Common myeloid progenitor, CD34-positive (primary cell): ENCODE measurements around the gene AGPS. TPM values are rescaled to one million over a fixed set of nuclear protein-coding genes. Genes with fewer than 3 reads are reported as not detected.

Experiments used
- CTCF ChIA-PET: fragments of 350-600 bp; sonication (Branson Sonifier 250); formaldehyde crosslinking; loops from one replicate; lab custom pipeline; 2021; ENCODE audit warnings: antibody characterized with exemption; lab: Charles Lee
- POLR2A ChIA-PET: fragments of 350-600 bp; sonication (Branson Sonifier 250); formaldehyde crosslinking; loops from one replicate; lab custom pipeline; 2021; ENCODE audit warnings: antibody characterized with exemption; lab: Charles Lee
- DNase-seq, 3 donors: peaks; one replicate each; pipeline versions ENCODE4 v3.0.0 to v3.0.0-alpha.2; 2013
- H3K27ac ChIP-seq, 2 experiments: 1 replicate in 1 of 2; 2 replicates in 1 of 2; pipeline ENCODE4 v1.7.0; 2013; ENCODE audit warnings: inconsistent platforms in 2 of 2, low read length in 2 of 2, mild to moderate bottlenecking in 2 of 2, low read depth in 1 of 2, moderate library complexity in 1 of 2; ENCODE audit not compliant: severe bottlenecking in 2 of 2, insufficient read depth in 1 of 2, poor library complexity in 1 of 2
- H3K27me3 ChIP-seq, 5 experiments: replicated peaks in 2 of 5; 1 replicate in 3 of 5; 2 replicates in 2 of 5; pipeline versions ENCODE4 v1.6.1 to v1.7.0; 2013; ENCODE audit warnings: low read length in 4 of 5, mild to moderate bottlenecking in 2 of 5, moderate library complexity in 2 of 5, inconsistent platforms in 1 of 5; ENCODE audit not compliant: insufficient read depth in 5 of 5, control insufficient read depth in 4 of 5
- H3K36me3 ChIP-seq, 4 experiments: 1 replicate in 2 of 4; 2 replicates in 2 of 4; pipeline versions ENCODE4 v1.6.1 to v1.7.0; 2013; ENCODE audit warnings: low read length in 3 of 4, control low read depth in 1 of 4, mild to moderate bottlenecking in 1 of 4; ENCODE audit not compliant: control insufficient read depth in 4 of 4, insufficient read depth in 4 of 4
- H3K4me1 ChIP-seq, 4 experiments: 1 replicate in 3 of 4; 2 replicates in 1 of 4; pipeline versions ENCODE4 v1.6.1 to v1.7.1; 2013; ENCODE audit warnings: low read length in 3 of 4, mild to moderate bottlenecking in 3 of 4, control low read depth in 1 of 4, inconsistent platforms in 1 of 4, moderate library complexity in 1 of 4; ENCODE audit not compliant: control insufficient read depth in 4 of 4, insufficient read depth in 4 of 4; ENCODE audit errors: control extremely low read depth in 1 of 4
- H3K4me3 ChIP-seq, 7 experiments: 1 replicate in 4 of 7; 2 replicates in 3 of 7; pipeline versions ENCODE4 v1.5.1 to v1.7.0; 2013; ENCODE audit warnings: mild to moderate bottlenecking in 7 of 7, low read length in 6 of 7, moderate library complexity in 6 of 7, inconsistent platforms in 2 of 7, low read depth in 2 of 7, control low read depth in 1 of 7; ENCODE audit not compliant: insufficient read depth in 4 of 7, control insufficient read depth in 1 of 7; ENCODE audit errors: extremely low read depth in 1 of 7
- H3K9me3 ChIP-seq, 5 experiments: 1 replicate in 4 of 5; 2 replicates in 1 of 5; pipeline versions ENCODE4 v1.6.1 to v1.7.1; 2013; ENCODE audit warnings: low read length in 4 of 5, mild to moderate bottlenecking in 2 of 5, inconsistent platforms in 1 of 5, low read depth in 1 of 5, moderate library complexity in 1 of 5; ENCODE audit not compliant: control insufficient read depth in 4 of 5, insufficient read depth in 2 of 5; ENCODE audit errors: control extremely low read depth in 1 of 5
- WGBS: methylation state at CpG from one replicate; pipeline ENCODE4 v1.1.5; 2013; ENCODE audit not compliant: insufficient coverage; 5-methylcytosine and 5-hydroxymethylcytosine counted together
- polyA plus RNA-seq: library from polyadenylated mRNA; unstranded; fragments of 120-200 nt; gene quantifications from one replicate; pipeline ENCODE4 v1.2.1, GENCODE V29; 2013

Gene AGPS
- 55.3 TPM for polyA plus RNA-seq

DNA sequence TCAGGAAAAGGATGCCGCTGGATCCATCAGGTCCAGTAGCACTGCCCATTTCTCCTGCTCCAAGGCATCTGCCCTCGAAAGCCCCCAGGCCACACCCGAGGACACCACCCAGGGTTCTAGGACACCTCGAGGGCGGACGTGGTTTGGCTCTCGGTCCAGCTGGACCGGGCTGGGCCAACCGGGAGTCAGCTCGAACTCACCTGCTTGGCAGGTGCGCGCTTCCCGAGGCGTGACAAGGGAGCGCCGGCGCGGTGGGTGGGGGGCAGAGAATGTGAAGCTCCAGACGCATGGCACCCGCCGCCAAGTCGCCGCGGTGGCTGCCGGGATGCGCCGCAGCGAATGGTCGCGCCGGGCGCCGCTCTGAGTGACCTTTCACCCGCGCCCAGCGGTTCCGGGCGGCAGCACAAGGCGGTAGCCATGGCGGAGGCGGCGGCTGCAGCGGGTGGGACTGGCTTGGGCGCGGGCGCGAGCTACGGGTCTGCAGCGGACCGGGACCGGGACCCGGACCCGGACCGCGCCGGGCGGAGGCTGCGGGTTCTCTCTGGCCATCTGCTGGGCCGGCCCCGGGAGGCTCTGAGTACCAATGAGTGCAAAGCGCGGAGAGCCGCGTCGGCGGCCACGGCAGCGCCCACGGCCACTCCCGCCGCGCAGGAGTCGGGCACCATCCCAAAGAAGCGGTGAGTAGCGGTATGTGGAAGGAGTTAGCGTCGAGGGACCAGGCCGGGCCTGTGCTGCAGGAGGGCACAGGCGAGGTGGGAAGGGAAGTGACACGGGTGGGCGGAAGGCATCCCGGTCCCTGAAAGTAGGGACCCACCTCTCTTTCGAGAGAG, at the start of gene AGPS:
AGPS (plus strand) TSS at position 401 of the 830 bp plus-strand sequence; CDS start at position 418, 17 bp downstream.
- Histone ChIP-seq H3K4me1 (peaks cover 32 to 62% (median 51%) of the 10 kb centered on the region in 4 experiments), H3K27ac (peak within 1 kb of the TSS; percentile 42 to 77), H3K36me3 (peaks cover 0 to 3% (median 1%) of the 10 kb centered on the region in 4 experiments), H3K9me3 (no peaks in the 10 kb centered on the region), H3K27me3 (no peaks in the 10 kb centered on the region), H3K4me3 (peak within 1 kb of the TSS; percentile 52 to 90 (median 76))
- ChIA-PET CTCF (interaction anchor here (0.6 to 3.4 kb wide), 12 partner anchors 8 to 229 kb away, joined by 3 to 18 read pairs (median 4); no protein-coding TSS in a partner anchor), POLR2A (no interaction called here)
- DNase-seq, result peak; percentile 52 to 72 (median 62)
- under 1% methylated on average over 64 of the region's 83 CpGs for WGBS

DNA sequence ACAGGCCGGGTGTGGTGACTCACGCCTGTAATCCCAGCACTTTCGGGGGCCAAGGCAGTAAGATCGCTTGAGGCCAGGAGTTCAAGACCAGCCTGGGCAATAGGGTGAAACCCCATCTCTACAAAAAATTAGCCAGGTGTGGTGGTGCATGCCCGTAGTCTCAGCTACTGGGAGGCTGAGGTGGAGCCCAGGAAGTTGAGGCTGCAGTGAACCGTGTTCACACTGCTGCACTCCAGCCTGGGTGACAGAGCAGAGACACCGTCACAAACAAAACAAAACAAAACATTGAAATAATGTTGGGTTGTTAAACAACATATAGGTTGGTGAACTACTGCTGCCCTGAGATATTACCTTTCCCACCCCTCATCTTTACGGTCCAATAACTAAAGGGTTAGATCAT, 48.8 kb upstream of the AGPS start:
- Histone ChIP-seq H3K36me3 (no peaks in the 10 kb centered on the region), H3K4me3 (no peak overlapping the region), H3K27me3 (no peaks in the 10 kb centered on the region), H3K27ac (no peak overlapping the region), H3K4me1 (peaks cover 10 to 27% (median 20%) of the 10 kb centered on the region in 4 experiments), H3K9me3 (no peaks in the 10 kb centered on the region)
- ChIA-PET CTCF (interaction anchor here (0.9 to 11.0 kb wide), 8 partner anchors 6 to 186 kb away, joined by 3 to 90 read pairs (median 5); no protein-coding TSS in a partner anchor), POLR2A (no interaction called here)
- DNase-seq, result no peak
- 94% methylated on average over 3 of the region's 8 CpGs for WGBS

DNA sequence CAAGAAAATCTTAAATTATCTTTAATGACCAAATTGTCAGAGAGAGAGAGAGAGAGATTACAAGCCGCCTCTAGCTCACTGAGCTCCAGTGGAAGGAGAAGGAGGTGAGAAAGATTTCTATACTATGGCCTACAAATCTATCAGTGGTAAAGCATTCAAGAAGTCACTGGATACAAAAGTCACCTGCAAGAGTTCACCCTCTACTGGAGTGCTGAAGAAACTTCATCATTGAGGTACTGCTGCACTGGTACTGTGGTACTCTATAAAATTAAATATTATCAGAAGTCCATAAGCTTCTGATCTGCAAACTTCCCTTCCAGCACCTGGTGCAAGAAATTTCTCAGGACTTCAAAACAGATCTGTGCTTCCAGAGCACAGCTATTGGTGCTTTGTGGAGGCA, 48.3 kb upstream of the AGPS start:
- Histone ChIP-seq H3K9me3 (no peaks in the 10 kb centered on the region), H3K27me3 (no peaks in the 10 kb centered on the region), H3K27ac (no peak overlapping the region), H3K36me3 (no peaks in the 10 kb centered on the region), H3K4me3 (no peak overlapping the region), H3K4me1 (peaks cover 16 to 33% (median 25%) of the 10 kb centered on the region in 4 experiments)
- whole genome bisulfite sequencing, result no CpG with 5 or more reads among the region's 1 CpG
- DNase-seq, result no peak
- ChIA-PET POLR2A (no interaction called here), CTCF (interaction anchor here (0.9 to 11.0 kb wide), 5 partner anchors 7 to 187 kb away, joined by 4 to 90 read pairs (median 7); no protein-coding TSS in a partner anchor)

DNA sequence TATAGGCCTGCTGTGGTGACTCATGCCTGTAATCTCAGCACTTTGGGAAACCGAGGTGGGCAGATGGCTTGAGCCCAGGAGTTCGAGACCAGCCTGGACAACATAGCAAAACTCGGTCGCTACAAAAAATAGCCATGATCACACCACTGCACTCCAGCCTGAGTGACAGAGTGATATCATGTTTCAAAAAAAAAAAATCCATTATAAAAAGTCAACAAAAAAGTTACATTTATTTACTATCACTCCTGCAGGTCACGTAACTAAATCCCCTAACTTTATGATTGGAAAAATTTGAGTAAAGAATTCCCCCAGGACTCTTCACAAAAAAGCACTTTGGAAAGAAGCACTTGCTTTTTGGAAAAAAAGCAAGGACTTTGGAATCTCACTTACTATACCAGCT, 46.4 kb upstream of the AGPS start:
- no peaks in the 10 kb centered on the region for H3K27me3 ChIP-seq
- CTCF ChIA-PET, result interaction anchor here (1.0 to 11.0 kb wide), 5 partner anchors 9 to 69 kb away, joined by 3 to 90 read pairs (median 8); no protein-coding TSS in a partner anchor
- POLR2A ChIA-PET, result interaction anchor here (0.7 kb wide), 1 partner anchor 13 kb away, joined by 3 read pairs; no protein-coding TSS in a partner anchor
- peaks cover 27 to 51% (median 36%) of the 10 kb centered on the region in 4 experiments for H3K4me1 ChIP-seq
- no peaks in the 10 kb centered on the region for H3K36me3 ChIP-seq
- H3K27ac ChIP-seq, result peak overlapping the region in 1 of 2 experiments; percentile 60
- DNase-seq, result no peak
- 90% methylated on average over 2 of the region's 5 CpGs for WGBS
- no peak overlapping the region for H3K4me3 ChIP-seq
- H3K9me3 ChIP-seq, result no peaks in the 10 kb centered on the region

DNA sequence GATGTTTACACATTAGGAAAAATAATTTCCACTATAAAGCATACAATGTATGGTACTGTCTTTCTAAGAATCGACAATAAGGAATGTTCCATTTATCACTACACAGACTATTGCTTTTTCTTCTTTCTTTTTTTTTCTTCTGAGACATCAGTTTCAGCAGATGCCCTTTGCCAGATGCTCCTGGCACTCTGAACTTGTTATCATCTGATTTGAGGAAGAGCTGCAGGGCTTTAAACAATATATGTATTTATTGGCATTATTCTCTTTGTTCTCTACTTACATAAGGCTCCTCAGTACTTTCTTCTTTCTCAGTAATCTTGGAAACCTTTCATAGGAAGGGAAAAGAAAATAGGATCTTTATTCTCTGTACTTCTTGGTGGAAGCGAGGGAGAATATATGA, 45.0 kb upstream of the AGPS start:
- ChIA-PET POLR2A (interaction anchor here (0.6 kb wide), 1 partner anchor 69 kb away, joined by 4 read pairs; no protein-coding TSS in a partner anchor), CTCF (interaction anchor here (1.0 to 11.0 kb wide), 7 partner anchors 9 to 68 kb away, joined by 3 to 90 read pairs (median 4); partner anchors contain the start of gene AGPS)
- Histone ChIP-seq H3K4me1 (peaks cover 33 to 63% (median 49%) of the 10 kb centered on the region in 4 experiments), H3K36me3 (no peaks in the 10 kb centered on the region), H3K27me3 (no peaks in the 10 kb centered on the region), H3K9me3 (no peaks in the 10 kb centered on the region), H3K27ac (peak overlapping the region; percentile 20 to 69), H3K4me3 (peak overlapping the region in 1 of 7 experiments; percentile 31)
- WGBS, result 100% methylated on average over 1 of the region's 2 CpGs
- no peak for DNase-seq

DNA sequence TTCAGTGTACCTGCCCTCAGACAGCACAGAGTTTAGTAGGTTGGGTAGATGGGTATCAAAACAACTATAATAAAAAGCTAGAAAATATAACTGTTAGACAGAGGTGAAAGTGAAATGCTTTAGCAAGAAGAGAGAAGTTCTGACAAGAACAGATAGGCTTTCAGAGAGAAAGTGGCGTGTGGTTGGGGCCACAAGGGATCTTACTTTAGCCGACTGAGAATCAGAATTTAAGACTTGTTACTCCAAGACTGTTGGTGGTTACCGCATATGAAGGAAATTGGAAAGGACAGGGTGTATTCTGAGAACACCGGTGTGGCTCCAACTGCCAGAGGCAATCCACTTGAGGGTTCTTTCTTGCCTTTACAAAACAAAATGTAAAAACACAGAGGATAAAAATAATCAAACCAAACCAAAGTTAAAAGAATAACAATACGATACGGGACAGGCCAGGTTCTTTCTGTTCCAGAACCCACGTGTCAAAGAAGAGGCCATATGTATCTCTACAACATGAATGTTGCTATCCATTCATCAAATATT, 44.4 kb upstream of the AGPS start:
- Histone ChIP-seq H3K36me3 (no peaks in the 10 kb centered on the region), H3K9me3 (no peaks in the 10 kb centered on the region), H3K27me3 (no peaks in the 10 kb centered on the region), H3K4me3 (peak overlapping the region in 3 of 7 experiments; percentile 20 to 33 (median 31)), H3K27ac (peak overlapping the region; percentile 46 to 69), H3K4me1 (peaks cover 35 to 69% (median 53%) of the 10 kb centered on the region in 4 experiments)
- peak in 2 of 3 donors; percentile 80 to 87 for DNase-seq
- CTCF ChIA-PET, result interaction anchor here (0.5 to 11.0 kb wide), 6 partner anchors 11 to 67 kb away, joined by 3 to 90 read pairs (median 4); no protein-coding TSS in a partner anchor
- POLR2A ChIA-PET, result interaction anchor here (0.6 kb wide), 1 partner anchor 68 kb away, joined by 4 read pairs; no protein-coding TSS in a partner anchor
- WGBS, result 0% methylated on average over 5 of the region's 7 CpGs
